HCT116 (cell line): ENCODE data around the gene CACNG6. TPM values are rescaled to one million over a fixed set of nuclear protein-coding genes. Genes with fewer than 3 reads are reported as not detected.

Source experiments
- ATAC-seq: fragments of 200-7000 bp; cut with Tn5 transposase; 2 replicates; pipeline ENCODE4 v1.9.1; 2020; ENCODE audit warnings: mild to moderate bottlenecking, moderate library complexity
- BruUV-seq: library from RNA; stranded (reverse); fragments of 400-500 nt; replicated peaks from 2 replicates; lab custom pipeline; 2021; lab: Mats Ljungman, UMichigan
- CTCF ChIA-PET: fragments of 300-600 bp; sonication (Branson Sonifier 250); formaldehyde crosslinking; loops from one replicate; lab custom pipeline; 2021; ENCODE audit warnings: antibody characterized with exemption; lab: Charles Lee
- POLR2A ChIA-PET: fragments of 300-600, 350-600 bp; sonication (Branson Sonifier 250); formaldehyde crosslinking; loops from one replicate; lab custom pipeline; 2021; ENCODE audit warnings: antibody characterized with exemption; lab: Charles Lee
- RAD21 ChIA-PET, 2 experiments: fragments of 300-600 bp; sonication (Branson Sonifier 250); formaldehyde crosslinking; loops; one replicate each; lab custom pipeline; 2023; ENCODE audit warnings: low total read pairs in 2 of 2; ENCODE audit not compliant: uncharacterized antibody in 2 of 2, unreplicated experiment in 2 of 2, low non-redundant PET in 1 of 2; lab: Charles Lee
- DNase-seq: peaks from one replicate; pipeline ENCODE4 v3.0.0-alpha.2; 2010; ENCODE audit warnings: low read depth, low spot score
- H2AFZ ChIP-seq: fragments of 200-600 bp; shearing (Covaris generic), sonication (generic); 2 replicates; pipeline ENCODE4 v1.6.1; 2017; ENCODE audit warnings: low read depth, mixed run types, mixed read lengths, antibody characterized with exemption, low read length; ENCODE audit not compliant: poor library complexity, severe bottlenecking
- H3K27ac ChIP-seq: 2 replicates; pipeline ENCODE4 v1.5.1; 2012; ENCODE audit warnings: low read depth, low read length
- H3K27me3 ChIP-seq: fragments of 200-600 bp; sonication (generic); 2 replicates; pipeline ENCODE4 v1.6.1; 2016; ENCODE audit warnings: mixed run types, low read length, mixed read lengths; ENCODE audit not compliant: insufficient read depth
- H3K36me3 ChIP-seq, 2 experiments: fragments of 200-500 bp in 1 of 2; fragments of 200-600 bp in 1 of 2; sonication (Bioruptor generic) in 1 of 2; sonication (generic) in 1 of 2; 2 replicates each; pipeline versions ENCODE4 v1.5.1 to v1.6.1; 2014 to 2016; ENCODE audit warnings: low read length in 2 of 2, inconsistent platforms in 1 of 2, mixed read lengths in 1 of 2, mixed run types in 1 of 2; ENCODE audit not compliant: insufficient read depth in 2 of 2, control insufficient read depth in 1 of 2
- H3K4me1 ChIP-seq, 2 experiments: fragments of 200-600 bp in 1 of 2; sonication (generic) in 1 of 2; 2 replicates each; pipeline versions ENCODE4 v1.5.1 to v1.6.1; 2012 to 2017; ENCODE audit warnings: low read length in 2 of 2, inconsistent platforms in 1 of 2, mild to moderate bottlenecking in 1 of 2, mixed read lengths in 1 of 2, mixed run types in 1 of 2, moderate library complexity in 1 of 2; ENCODE audit not compliant: insufficient read depth in 2 of 2, control insufficient read depth in 1 of 2
- H3K4me2 ChIP-seq: fragments of 200-600 bp; sonication (generic); 2 replicates; pipeline ENCODE4 v1.6.1; 2017; ENCODE audit warnings: mixed run types, low read length, mixed read lengths
- H3K4me3 ChIP-seq, 2 experiments: fragments of 200-600 bp in 1 of 2; sonication (generic) in 1 of 2; replicated peaks in 1 of 2; 2 replicates each; pipeline ENCODE4 v1.5.1; 2011 to 2016; ENCODE audit warnings: low read length in 2 of 2, control low read depth in 1 of 2, low read depth in 1 of 2, mild to moderate bottlenecking in 1 of 2, mixed read lengths in 1 of 2, mixed run types in 1 of 2
- H3K79me2 ChIP-seq: fragments of 200-600 bp; sonication (generic); 2 replicates; pipeline ENCODE4 v1.6.1; 2017; ENCODE audit warnings: mild to moderate bottlenecking, mixed run types, low read length, moderate library complexity, mixed read lengths; ENCODE audit not compliant: insufficient read depth
- H3K9ac ChIP-seq: fragments of 200-600 bp; sonication (generic); 2 replicates; pipeline ENCODE4 v1.6.1; 2016; ENCODE audit warnings: low read length, mixed read lengths
- H3K9me2 ChIP-seq: fragments of 200-600 bp; sonication (generic), shearing (Covaris generic); 2 replicates; pipeline ENCODE4 v1.6.1; 2017; ENCODE audit warnings: mixed run types, mild to moderate bottlenecking, moderate library complexity; ENCODE audit not compliant: insufficient read depth
- H3K9me3 ChIP-seq, 2 experiments: fragments of 200-500 bp in 1 of 2; fragments of 200-600 bp in 1 of 2; sonication (Bioruptor generic) in 1 of 2; sonication (generic) in 1 of 2; 2 replicates each; pipeline ENCODE4 v1.6.1; 2014 to 2017; ENCODE audit warnings: low read length in 2 of 2, mixed read lengths in 2 of 2, inconsistent platforms in 1 of 2, low read depth in 1 of 2, mild to moderate bottlenecking in 1 of 2, mixed run types in 1 of 2, moderate library complexity in 1 of 2; ENCODE audit not compliant: control insufficient read depth in 1 of 2, insufficient read depth in 1 of 2
- H4K20me1 ChIP-seq: fragments of 200-600 bp; sonication (generic), shearing (Covaris generic); 2 replicates; pipeline ENCODE4 v1.6.1; 2017; ENCODE audit warnings: mixed run types, mild to moderate bottlenecking, moderate library complexity; ENCODE audit not compliant: insufficient read depth
- ATF3 ChIP-seq: IDR thresholded peaks from 2 replicates; pipeline ENCODE4 v1.6.1; 2012
- CEBPB ChIP-seq: IDR thresholded peaks from 2 replicates; pipeline ENCODE4 v1.6.1; 2012; ENCODE audit warnings: low read depth
- EGR1 ChIP-seq: IDR thresholded peaks from 2 replicates; pipeline ENCODE4 v1.6.1; 2012; ENCODE audit warnings: low read depth
- ELF1 ChIP-seq: IDR thresholded peaks from 2 replicates; pipeline ENCODE4 v1.6.1; 2012; ENCODE audit warnings: low read depth, borderline replicate concordance
- EZH2 ChIP-seq: fragments of 200-600 bp; sonication (generic); IDR thresholded peaks from 2 replicates; pipeline ENCODE4 v1.6.1; 2017; ENCODE audit warnings: antibody characterized with exemption, mixed run types
- FOSL1 ChIP-seq: IDR thresholded peaks from 2 replicates; pipeline ENCODE4 v1.6.1; 2012; ENCODE audit warnings: low read depth
- RAD21 ChIP-seq: IDR thresholded peaks from 2 replicates; pipeline ENCODE4 v1.6.1; 2012; ENCODE audit warnings: low read depth, mild to moderate bottlenecking
- SRF ChIP-seq: IDR thresholded peaks from 2 replicates; pipeline ENCODE4 v1.6.1; 2012; ENCODE audit warnings: low read depth
- ZBTB33 ChIP-seq: IDR thresholded peaks from 2 replicates; pipeline ENCODE4 v1.6.1; 2011; ENCODE audit warnings: mild to moderate bottlenecking, low read length, moderate library complexity; ENCODE audit not compliant: insufficient replicate concordance; ENCODE audit errors: extremely low read depth
- ZFX ChIP-seq: fragments of 450-650 bp; IDR thresholded peaks from 2 replicates; pipeline ENCODE4 v1.6.1; 2017
- ZNF274 ChIP-seq: fragments of 200-500 bp; sonication (Bioruptor generic); IDR thresholded peaks from 2 replicates; pipeline ENCODE4 v1.6.1; 2014; ENCODE audit warnings: mild to moderate bottlenecking, low read depth, low read length, inconsistent platforms
- intact Hi-C: fragments of 100-400 bp; cut with micrococcal nuclease; formaldehyde crosslinking; loops from 2 replicates; pipeline ENCODE4 v1.10.0; 2022
- total RNA-seq: library from RNA; stranded (reverse); gene quantifications from one replicate; pipeline ENCODE4 v1.2.1, GENCODE V29; 2021; ENCODE audit not compliant: unreplicated experiment
- TF ChIP-seq, protein P1 (sequence below), 3 experiments: fragments of 200-600 bp in 1 of 3; sonication (generic) in 1 of 3; IDR thresholded peaks in 2 of 3; conservative IDR thresholded peaks in 1 of 3; 2 replicates each; pipeline ENCODE4 v1.5.1; 2012 to 2017; ENCODE audit warnings: low read depth in 2 of 3, low read length in 2 of 3, antibody characterized with exemption in 1 of 3, borderline replicate concordance in 1 of 3, control low read depth in 1 of 3, mild to moderate bottlenecking in 1 of 3, mixed read lengths in 1 of 3, mixed run types in 1 of 3, moderate library complexity in 1 of 3; ENCODE audit not compliant: insufficient read depth in 1 of 3
- TF ChIP-seq, protein P2 (sequence below): IDR thresholded peaks from 2 replicates; pipeline ENCODE4 v1.6.1; 2012; ENCODE audit warnings: low read depth

The CACNG6 gene
- total RNA-seq, 1 experiment from 2014 or later: 0.15 TPM

GRCh38 chr19:53999694-54000093, 8.3 kb downstream of the CACNG6 start:
- H3K4me2 ChIP-seq: no peak overlapping the region
- no peaks in the 10 kb centered on the region for H3K36me3 ChIP-seq
- H3K9me3 ChIP-seq: no peaks in the 10 kb centered on the region
- H3K9me2 ChIP-seq: no peaks in the 10 kb centered on the region
- ChIA-PET CTCF (no interaction called here), POLR2A (no interaction called here), RAD21 (no interaction called here)
- no peak overlapping the region for H3K9ac ChIP-seq
- H3K4me3 ChIP-seq: no peak overlapping the region
- BruUV-seq: no TSS peak
- H3K4me1 ChIP-seq: peaks cover 2 to 5% of the 10 kb centered on the region in 2 experiments; a peak in 2 of 4 replicates
- intact Hi-C loops: no loop called here
- no peak overlapping the region for H3K27ac ChIP-seq
- DNase-seq (no peak), ATAC-seq (no peak)
- no peak overlapping the region for H2AFZ ChIP-seq
- no peaks in the 10 kb centered on the region for H3K27me3 ChIP-seq
- TF ChIP-seq ZBTB33 (no peak), ELF1 (no peak), EZH2 (no peak), ZFX (no peak), FOSL1 (no peak), ZNF274 (no peak), RAD21 (no peak), ATF3 (no peak), EGR1 (no peak), SRF (no peak), CEBPB (no peak)
- TF ChIP-seq, protein P1, sequence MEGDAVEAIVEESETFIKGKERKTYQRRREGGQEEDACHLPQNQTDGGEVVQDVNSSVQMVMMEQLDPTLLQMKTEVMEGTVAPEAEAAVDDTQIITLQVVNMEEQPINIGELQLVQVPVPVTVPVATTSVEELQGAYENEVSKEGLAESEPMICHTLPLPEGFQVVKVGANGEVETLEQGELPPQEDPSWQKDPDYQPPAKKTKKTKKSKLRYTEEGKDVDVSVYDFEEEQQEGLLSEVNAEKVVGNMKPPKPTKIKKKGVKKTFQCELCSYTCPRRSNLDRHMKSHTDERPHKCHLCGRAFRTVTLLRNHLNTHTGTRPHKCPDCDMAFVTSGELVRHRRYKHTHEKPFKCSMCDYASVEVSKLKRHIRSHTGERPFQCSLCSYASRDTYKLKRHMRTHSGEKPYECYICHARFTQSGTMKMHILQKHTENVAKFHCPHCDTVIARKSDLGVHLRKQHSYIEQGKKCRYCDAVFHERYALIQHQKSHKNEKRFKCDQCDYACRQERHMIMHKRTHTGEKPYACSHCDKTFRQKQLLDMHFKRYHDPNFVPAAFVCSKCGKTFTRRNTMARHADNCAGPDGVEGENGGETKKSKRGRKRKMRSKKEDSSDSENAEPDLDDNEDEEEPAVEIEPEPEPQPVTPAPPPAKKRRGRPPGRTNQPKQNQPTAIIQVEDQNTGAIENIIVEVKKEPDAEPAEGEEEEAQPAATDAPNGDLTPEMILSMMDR (IDR thresholded peaks at IDR 0.05 in 2 of 3, conservative IDR thresholded peaks at IDR 0.05 in 1 of 3; ENCODE audit: borderline replicate concordance in 1 of 3, insufficient read depth in 1 of 3, low read depth in 2 of 3, low read length in 2 of 3): no peak
- TF ChIP-seq, protein P2, sequence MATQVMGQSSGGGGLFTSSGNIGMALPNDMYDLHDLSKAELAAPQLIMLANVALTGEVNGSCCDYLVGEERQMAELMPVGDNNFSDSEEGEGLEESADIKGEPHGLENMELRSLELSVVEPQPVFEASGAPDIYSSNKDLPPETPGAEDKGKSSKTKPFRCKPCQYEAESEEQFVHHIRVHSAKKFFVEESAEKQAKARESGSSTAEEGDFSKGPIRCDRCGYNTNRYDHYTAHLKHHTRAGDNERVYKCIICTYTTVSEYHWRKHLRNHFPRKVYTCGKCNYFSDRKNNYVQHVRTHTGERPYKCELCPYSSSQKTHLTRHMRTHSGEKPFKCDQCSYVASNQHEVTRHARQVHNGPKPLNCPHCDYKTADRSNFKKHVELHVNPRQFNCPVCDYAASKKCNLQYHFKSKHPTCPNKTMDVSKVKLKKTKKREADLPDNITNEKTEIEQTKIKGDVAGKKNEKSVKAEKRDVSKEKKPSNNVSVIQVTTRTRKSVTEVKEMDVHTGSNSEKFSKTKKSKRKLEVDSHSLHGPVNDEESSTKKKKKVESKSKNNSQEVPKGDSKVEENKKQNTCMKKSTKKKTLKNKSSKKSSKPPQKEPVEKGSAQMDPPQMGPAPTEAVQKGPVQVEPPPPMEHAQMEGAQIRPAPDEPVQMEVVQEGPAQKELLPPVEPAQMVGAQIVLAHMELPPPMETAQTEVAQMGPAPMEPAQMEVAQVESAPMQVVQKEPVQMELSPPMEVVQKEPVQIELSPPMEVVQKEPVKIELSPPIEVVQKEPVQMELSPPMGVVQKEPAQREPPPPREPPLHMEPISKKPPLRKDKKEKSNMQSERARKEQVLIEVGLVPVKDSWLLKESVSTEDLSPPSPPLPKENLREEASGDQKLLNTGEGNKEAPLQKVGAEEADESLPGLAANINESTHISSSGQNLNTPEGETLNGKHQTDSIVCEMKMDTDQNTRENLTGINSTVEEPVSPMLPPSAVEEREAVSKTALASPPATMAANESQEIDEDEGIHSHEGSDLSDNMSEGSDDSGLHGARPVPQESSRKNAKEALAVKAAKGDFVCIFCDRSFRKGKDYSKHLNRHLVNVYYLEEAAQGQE: no peak
- no peaks in the 10 kb centered on the region for H3K79me2 ChIP-seq
- no peaks in the 10 kb centered on the region for H4K20me1 ChIP-seq
